Right renal pelvis (tissue), 4 donors: ENCODE measurements around the gene LCA5. TPM values are rescaled to one million over a fixed set of nuclear protein-coding genes. Genes with fewer than 3 reads are reported as not detected.
"Not testable (repeated sequence)": the region's sequence is repeated elsewhere in the genome, so short reads cannot be mapped to it uniquely, and the experiment has no call there.

ENCODE experiments used
- DNase-seq, 4 donors: peaks; one replicate each; pipeline ENCODE4 v3.0.0-alpha.2; 2013; ENCODE audit warnings: low read depth in 4 of 4, low spot score in 3 of 4, missing footprints in 1 of 4
- polyA plus RNA-seq, 4 donors: library from polyadenylated mRNA; unstranded; fragments of 120-200 nt; gene quantifications; one replicate each; pipeline ENCODE4 v1.2.1, GENCODE V29; 2013; ENCODE audit not compliant: insufficient read length in 4 of 4

Gene LCA5
- 10 to 100 TPM in 3 of 4 donors, 1 to 10 TPM in 1; 9.8 to 13.5 (median 12.4) TPM for polyA plus RNA-seq

GRCh38 chr6:79536954-79537747 is at the start of gene LCA5:
Gene LCA5, minus strand, starts transcription at chr6:79537430. Its CDS starts 18,536 bp downstream, at chr6:79518894.
- peak; percentile 91 to 98 (median 94) for DNase-seq

GRCh38 chr6:79586548-79586947 is 49.3 kb upstream of the LCA5 start:
- DNase-seq = no peak

GRCh38 chr6:79584332-79584731 is 47.1 kb upstream of the LCA5 start:
- DNase-seq = no peak

GRCh38 chr6:79577926-79578325 is 40.7 kb upstream of the LCA5 start:
- DNase-seq = not testable (repeated sequence)

GRCh38 chr6:79574630-79575225 is 37.5 kb upstream of the LCA5 start:
- no peak for DNase-seq

- DNase-seq = no peak
Measured at GRCh38 chr6:79574174-79574573, 36.9 kb upstream of the LCA5 start.

GRCh38 chr6:79571030-79571367 is 33.8 kb upstream of the LCA5 start:
- DNase-seq = no peak

- peak; percentile 37 to 70 (median 62) for DNase-seq
Measured at GRCh38 chr6:79570129-79571029, 33.1 kb upstream of the LCA5 start.

- no peak for DNase-seq
Measured at GRCh38 chr6:79568996-79569395, 31.8 kb upstream of the LCA5 start.

GRCh38 chr6:79564636-79565035 is 27.4 kb upstream of the LCA5 start:
- no peak for DNase-seq

- DNase-seq = no peak
Measured at GRCh38 chr6:79559706-79560105, 22.5 kb upstream of the LCA5 start.

- no peak for DNase-seq
Measured at GRCh38 chr6:79557673-79558467, 20.6 kb upstream of the LCA5 start.

- DNase-seq = no peak
Measured at GRCh38 chr6:79554305-79554704, 17.1 kb upstream of the LCA5 start.

GRCh38 chr6:79551401-79551800 is 14.2 kb upstream of the LCA5 start:
- DNase-seq = no peak

GRCh38 chr6:79548304-79548703 is 11.1 kb upstream of the LCA5 start:
- no peak for DNase-seq

- no peak for DNase-seq
Measured at GRCh38 chr6:79546186-79546585, 9.0 kb upstream of the LCA5 start.

- peak; percentile 55 to 80 (median 73) for DNase-seq
Measured at GRCh38 chr6:79544939-79545450, 7.8 kb upstream of the LCA5 start.

GRCh38 chr6:79544299-79544927 is 7.2 kb upstream of the LCA5 start:
- no peak for DNase-seq

GRCh38 chr6:79543886-79544285 is 6.7 kb upstream of the LCA5 start:
- DNase-seq = no peak

- no peak for DNase-seq
Measured at GRCh38 chr6:79543411-79543810, 6.2 kb upstream of the LCA5 start.
